DOHH2 (cell line): Measurements from ENCODE around the gene TFDP1.

Experiments
- CTCF ChIP-seq: fragments of 200-600 bp; sonication (generic); IDR thresholded peaks from one replicate; pipeline ENCODE4 v1.5.1; 2014; ENCODE audit warnings: antibody characterized with exemption, mild to moderate bottlenecking, low read depth, low read length; ENCODE audit not compliant: poor library complexity, severe bottlenecking
- EZH2phosphoT487 ChIP-seq: fragments of 200-600 bp; sonication (generic); IDR thresholded peaks from 2 replicates; pipeline ENCODE4 v1.6.1; 2017; ENCODE audit warnings: borderline replicate concordance, mild to moderate bottlenecking, antibody characterized with exemption, low read length, moderate library complexity, mixed read lengths

DNA sequence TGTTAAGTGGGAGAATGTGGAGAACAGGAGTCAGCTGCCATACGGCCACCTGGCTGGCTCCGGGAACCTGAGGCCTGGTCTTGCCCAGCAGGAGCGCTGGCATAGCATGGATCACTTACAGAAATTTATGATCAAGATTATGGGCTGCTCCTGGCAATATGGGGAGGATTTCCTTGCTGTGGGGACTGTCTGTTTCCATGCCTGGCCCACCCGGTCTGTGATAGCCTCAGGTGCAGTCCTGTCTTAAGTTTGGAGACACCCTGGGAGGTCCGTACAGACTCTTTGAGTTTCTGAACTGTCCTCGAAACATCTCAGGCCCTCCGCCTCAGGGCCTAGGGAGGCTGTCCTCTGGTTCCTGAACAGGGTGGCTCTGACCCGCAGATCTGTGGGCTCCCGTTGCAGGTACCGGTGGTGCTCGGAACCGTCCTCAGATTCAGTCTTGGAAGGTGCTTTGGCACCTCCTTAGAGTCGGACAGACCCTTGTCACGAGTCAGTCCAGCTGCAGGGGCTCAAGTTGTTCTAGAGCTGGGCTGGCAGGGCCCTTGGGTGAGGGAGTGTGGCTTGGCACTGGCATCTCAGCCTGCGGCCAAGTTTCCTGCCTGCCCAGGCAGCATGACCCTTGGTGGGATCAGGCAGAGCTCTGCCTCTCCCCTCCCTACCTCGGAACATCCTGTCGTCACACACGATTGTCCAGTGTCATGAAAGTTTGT is 4.9 kb downstream of the TFDP1 start:
- no peak for TF ChIP-seq CTCF
- TF ChIP-seq EZH2phosphoT487, result no peak
